HUDEP-2 (cell line): ENCODE results near the gene TEX261.

ENCODE experiments used
- DNase-seq, 76 experiments: peaks; one replicate each; lab custom pipeline; 2025; ENCODE audit not compliant: unreplicated experiment in 76 of 76; lab: John Stamatoyannopoulos, UW

TEX261 gene

DNA sequence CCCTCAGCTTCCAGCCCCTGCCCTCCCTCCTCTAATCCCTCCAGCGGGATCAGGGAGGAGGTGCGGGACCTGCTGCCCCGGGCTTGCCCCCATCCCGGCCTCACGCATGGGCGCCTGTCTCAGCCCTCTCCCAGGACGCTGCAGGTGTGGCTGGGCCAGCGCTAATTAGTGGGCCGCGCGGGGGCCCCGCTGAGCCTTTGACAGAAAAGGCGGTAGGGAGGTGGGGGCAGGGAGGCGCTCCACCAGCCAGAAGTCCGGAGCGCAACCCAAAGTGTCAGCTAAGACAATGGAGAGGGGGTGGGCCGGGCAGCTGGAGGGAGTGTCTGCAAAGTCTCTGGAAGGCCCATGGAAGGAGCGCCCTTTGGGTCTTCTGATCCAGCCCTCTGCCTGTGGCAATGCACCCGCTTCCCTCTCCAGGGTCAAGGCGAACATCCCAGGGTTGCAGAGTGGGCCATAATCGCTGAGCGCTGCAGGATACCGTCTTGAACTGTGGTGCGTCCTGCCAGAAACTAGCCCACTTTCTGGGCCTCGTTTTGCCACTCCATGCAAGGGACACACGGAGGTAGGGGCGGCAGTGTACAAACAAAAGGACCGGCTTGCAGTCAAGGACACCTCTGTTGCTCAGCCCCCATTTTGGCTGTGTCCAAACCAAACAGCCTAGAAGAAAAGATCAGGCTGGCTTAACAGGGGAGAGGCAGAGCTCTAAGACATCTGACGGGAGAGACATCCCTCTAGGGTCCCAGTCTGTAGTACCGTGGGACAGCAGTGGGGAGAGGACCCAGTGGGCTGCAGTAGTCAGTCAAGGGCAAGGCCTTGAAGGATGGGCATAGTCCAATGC lies 55.5 kb downstream of the TEX261 start:
- DNase-seq = no peak

DNA sequence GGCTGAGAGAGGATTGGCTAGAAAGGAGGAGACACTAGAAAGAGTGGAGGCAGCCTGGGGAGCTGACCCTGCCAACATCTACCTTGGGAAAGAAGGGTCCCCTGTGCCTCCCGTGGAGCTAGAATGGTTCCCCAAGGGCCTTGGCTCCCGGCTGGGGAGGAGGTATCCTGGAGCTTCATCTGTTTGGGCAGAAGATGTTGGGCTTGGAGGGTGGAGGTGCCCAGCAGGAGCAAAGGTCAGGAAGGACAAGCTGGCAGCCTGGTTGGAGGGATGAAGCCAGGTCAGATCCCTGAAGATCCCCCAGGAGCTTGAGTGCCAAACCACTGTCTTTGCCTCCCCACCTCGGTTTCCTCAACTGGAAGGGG lies 56.1 kb downstream of the TEX261 start:
- no peak for DNase-seq

DNA sequence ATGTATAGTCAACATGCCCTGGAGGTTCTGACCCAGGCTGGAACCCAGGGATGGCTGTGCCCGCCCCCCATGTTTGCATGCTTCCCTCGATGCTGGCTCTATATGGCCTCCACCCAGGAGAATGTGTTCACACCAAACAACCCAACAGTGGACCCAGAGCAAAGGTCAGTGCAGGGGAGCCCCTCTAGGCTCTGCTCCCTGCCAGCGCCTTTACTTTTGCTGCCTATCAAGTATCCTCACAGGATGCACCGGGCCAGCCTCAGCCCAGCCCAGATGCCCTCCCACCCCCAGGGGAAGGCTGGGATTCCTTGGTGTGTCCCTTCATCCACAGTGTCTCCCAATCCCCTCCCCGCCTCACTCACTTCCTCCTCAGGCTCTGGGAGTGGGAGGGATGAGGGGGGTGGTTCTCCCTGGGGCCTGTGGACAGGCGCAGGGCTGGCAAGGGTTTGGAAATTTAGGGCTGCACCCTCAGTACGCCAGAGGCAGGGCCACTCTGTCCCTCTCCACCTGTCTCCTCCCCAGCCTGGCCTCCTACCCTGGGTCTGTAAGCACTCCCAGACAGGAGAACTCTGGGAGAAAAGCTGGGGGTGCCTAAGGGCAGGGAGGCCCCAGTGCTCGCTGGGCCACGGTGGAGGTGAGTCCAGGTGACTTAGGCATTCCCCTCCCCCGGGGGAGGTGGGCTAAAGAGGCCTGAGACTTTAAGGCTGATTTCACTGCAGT lies 56.6 kb downstream of the TEX261 start:
- DNase-seq = no peak

DNA sequence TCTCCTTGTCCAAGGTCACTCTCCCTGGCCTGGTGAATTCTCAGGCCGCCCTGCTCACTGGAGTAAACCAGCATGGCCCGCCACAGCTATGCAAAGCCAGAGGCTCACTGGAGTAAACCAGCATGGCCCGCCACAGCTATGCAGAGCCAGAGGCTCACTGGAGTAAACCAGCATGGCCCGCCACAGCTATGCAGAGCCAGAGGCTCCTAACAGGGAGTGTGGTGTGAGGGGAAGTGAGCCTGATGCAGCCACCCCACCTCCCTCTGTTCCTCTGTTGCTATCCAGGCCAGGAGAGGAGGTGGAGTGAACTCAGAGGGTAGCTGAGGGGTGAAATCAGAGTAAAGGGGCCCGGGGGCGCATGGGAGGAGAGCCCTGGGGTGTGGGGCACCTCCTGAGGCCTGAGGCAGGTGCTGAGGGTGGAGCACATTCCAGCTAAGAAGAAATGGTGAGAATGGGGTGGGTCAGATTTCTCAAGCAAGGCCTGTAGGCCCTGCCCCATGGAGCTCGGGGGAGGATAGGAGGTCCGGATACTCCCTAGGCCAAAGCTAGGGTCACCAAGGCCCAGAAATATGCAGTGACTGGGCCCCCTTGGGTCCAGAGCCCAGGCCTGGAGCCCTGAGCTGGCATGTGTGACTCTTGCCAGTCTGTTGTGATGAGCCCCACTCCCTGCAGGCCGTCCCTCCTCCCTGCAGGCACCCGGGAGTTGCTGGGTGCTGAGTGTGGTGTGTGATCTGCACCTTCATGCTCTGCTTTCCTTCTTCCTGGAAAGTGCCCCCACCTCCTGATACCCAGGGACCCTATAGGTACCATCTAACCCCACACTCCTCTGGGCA lies 57.5 kb downstream of the TEX261 start:
- no peak for DNase-seq

DNA sequence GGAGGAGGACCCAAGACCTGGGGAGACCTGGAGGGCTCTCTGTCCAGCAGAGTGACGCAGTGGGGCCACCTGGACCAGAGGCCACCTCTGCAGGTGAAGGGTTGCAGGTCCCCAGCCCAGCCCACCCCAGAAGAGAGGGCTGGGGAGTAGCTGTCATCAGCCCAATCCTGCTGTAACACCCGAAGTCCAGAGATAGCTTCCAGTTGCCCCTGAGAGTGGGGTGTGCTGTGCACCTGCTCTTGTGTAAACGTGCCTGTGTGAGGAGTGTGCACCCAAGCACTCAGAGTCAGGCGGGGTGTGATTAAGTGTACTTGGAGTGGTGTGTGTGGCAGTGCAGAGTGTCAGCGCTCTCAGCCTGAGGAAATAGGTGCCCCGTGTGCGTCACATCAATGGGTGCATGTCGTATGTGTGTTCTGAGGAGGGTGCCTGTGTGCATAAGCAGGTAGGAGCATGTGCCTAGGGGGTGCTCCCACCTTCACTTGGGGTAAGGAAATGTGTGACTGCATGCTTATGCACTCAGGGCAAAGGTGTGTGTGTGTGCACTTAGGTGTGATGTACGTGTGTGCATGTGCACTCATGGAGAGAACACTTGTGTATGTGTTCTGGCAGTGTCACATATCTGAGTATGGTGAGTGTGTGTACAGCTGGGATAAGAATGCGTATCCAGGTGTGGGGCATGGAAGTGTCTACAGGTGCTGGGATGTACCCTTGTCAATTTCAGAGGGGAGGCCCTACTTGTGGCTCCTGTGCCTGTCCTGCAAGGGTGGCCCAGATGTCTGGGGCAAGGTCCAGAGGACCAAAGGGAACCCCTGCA lies 58.3 kb downstream of the TEX261 start:
- no peak for DNase-seq
